H1 (cell line): ENCODE measurements around the gene EEF2K. TPM values are rescaled to one million over a fixed set of nuclear protein-coding genes. Genes with fewer than 3 reads are reported as not detected.

Experiments used
- ASH2L ChIP-seq: fragments of 200-600, 300-600 bp; sonication (generic); IDR thresholded peaks from one replicate; pipeline ENCODE4 v1.7.1; 2017; ENCODE audit warnings: low read length
- BRCA1 ChIP-seq: IDR thresholded peaks from 2 replicates; pipeline ENCODE4 v1.6.1; 2012; ENCODE audit warnings: low read depth, low read length, improper control_type of control experiment
- POLR2AphosphoS5 ChIP-seq: IDR thresholded peaks from 2 replicates; pipeline ENCODE4 v1.6.1; 2011; ENCODE audit warnings: low read depth, low read length
- RNF2 ChIP-seq: fragments of 200-900, 300-1000 bp; sonication (generic); IDR thresholded peaks from 2 replicates; pipeline ENCODE4 v1.7.1; 2016; ENCODE audit warnings: borderline replicate concordance, low read depth, mild to moderate bottlenecking, antibody characterized with exemption, low read length; ENCODE audit not compliant: poor library complexity, severe bottlenecking; ENCODE audit errors: missing control alignments
- SP1 ChIP-seq: IDR thresholded peaks from 2 replicates; pipeline ENCODE4 v1.6.1; 2011; ENCODE audit warnings: low read depth, low read length
- polyA plus RNA-seq, 7 experiments: library from polyadenylated mRNA; depleted of rRNA in 3 of 7; stranded (reverse) in 5 of 7; unstranded in 2 of 7; fragments of >200 nt in 5 of 7; fragments of 200-250 nt in 2 of 7; gene quantifications; 1 replicate in 5 of 7; 2 replicates in 1 of 7; 4 replicates in 1 of 7; pipeline versions ENCODE4 v1.2.1 to v1.2.3, GENCODE V29; 2011 to 2013; ENCODE audit warnings: missing spikeins in 2 of 7, mixed read lengths in 2 of 7
- total RNA-seq: library from RNA; stranded (reverse); fragmentation: NEBNext Ultra II Directional; extraction: Animal tissue kit (Norgen Biotek cat#: 25700); gene quantifications from 2 replicates; pipeline ENCODE4 v1.2.1, GENCODE V29; 2021
- TF ChIP-seq, protein P1 (sequence below): fragments of 300-600 bp; sonication (generic); IDR thresholded peaks from 2 replicates; pipeline ENCODE4 v1.7.1; 2012; ENCODE audit warnings: low read length, moderate library complexity, mild to moderate bottlenecking, inconsistent platforms; ENCODE audit not compliant: insufficient replicate concordance
- TF ChIP-seq, protein P2 (sequence below): IDR thresholded peaks from 2 replicates; pipeline ENCODE4 v1.6.1; 2011; ENCODE audit warnings: low read length, improper control_type of control experiment
- TF ChIP-seq, protein P3 (sequence below): IDR thresholded peaks from 2 replicates; pipeline ENCODE4 v1.6.1; 2012; ENCODE audit warnings: inconsistent platforms

EEF2K gene
- total and polyA plus RNA-seq, 2 of the 8 experiments (the other 6 are each of a cell fraction or from before 2014, with no cell fraction given): 14.9 to 30.2 TPM

DNA sequence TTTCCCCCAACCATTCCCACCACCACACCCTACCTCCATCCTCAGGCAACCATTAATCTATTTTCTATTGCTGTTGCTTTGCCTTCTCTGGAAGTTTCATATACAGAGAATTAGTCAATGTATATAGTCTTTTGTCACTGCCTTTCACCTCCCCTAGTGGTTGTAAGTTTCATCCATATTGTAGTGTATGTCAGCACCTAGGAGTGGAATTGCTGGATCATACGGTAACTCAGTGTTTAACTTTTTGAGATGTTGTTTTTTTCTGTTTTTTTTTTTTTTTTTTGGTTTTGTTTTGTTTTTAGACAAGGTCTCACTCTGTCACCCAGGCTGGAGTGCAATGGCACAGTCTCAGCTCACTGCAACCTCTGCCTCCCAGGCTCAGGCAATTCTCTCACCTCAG lies 16.9 kb downstream of the EEF2K start (continued):
- TF ChIP-seq, protein P1, sequence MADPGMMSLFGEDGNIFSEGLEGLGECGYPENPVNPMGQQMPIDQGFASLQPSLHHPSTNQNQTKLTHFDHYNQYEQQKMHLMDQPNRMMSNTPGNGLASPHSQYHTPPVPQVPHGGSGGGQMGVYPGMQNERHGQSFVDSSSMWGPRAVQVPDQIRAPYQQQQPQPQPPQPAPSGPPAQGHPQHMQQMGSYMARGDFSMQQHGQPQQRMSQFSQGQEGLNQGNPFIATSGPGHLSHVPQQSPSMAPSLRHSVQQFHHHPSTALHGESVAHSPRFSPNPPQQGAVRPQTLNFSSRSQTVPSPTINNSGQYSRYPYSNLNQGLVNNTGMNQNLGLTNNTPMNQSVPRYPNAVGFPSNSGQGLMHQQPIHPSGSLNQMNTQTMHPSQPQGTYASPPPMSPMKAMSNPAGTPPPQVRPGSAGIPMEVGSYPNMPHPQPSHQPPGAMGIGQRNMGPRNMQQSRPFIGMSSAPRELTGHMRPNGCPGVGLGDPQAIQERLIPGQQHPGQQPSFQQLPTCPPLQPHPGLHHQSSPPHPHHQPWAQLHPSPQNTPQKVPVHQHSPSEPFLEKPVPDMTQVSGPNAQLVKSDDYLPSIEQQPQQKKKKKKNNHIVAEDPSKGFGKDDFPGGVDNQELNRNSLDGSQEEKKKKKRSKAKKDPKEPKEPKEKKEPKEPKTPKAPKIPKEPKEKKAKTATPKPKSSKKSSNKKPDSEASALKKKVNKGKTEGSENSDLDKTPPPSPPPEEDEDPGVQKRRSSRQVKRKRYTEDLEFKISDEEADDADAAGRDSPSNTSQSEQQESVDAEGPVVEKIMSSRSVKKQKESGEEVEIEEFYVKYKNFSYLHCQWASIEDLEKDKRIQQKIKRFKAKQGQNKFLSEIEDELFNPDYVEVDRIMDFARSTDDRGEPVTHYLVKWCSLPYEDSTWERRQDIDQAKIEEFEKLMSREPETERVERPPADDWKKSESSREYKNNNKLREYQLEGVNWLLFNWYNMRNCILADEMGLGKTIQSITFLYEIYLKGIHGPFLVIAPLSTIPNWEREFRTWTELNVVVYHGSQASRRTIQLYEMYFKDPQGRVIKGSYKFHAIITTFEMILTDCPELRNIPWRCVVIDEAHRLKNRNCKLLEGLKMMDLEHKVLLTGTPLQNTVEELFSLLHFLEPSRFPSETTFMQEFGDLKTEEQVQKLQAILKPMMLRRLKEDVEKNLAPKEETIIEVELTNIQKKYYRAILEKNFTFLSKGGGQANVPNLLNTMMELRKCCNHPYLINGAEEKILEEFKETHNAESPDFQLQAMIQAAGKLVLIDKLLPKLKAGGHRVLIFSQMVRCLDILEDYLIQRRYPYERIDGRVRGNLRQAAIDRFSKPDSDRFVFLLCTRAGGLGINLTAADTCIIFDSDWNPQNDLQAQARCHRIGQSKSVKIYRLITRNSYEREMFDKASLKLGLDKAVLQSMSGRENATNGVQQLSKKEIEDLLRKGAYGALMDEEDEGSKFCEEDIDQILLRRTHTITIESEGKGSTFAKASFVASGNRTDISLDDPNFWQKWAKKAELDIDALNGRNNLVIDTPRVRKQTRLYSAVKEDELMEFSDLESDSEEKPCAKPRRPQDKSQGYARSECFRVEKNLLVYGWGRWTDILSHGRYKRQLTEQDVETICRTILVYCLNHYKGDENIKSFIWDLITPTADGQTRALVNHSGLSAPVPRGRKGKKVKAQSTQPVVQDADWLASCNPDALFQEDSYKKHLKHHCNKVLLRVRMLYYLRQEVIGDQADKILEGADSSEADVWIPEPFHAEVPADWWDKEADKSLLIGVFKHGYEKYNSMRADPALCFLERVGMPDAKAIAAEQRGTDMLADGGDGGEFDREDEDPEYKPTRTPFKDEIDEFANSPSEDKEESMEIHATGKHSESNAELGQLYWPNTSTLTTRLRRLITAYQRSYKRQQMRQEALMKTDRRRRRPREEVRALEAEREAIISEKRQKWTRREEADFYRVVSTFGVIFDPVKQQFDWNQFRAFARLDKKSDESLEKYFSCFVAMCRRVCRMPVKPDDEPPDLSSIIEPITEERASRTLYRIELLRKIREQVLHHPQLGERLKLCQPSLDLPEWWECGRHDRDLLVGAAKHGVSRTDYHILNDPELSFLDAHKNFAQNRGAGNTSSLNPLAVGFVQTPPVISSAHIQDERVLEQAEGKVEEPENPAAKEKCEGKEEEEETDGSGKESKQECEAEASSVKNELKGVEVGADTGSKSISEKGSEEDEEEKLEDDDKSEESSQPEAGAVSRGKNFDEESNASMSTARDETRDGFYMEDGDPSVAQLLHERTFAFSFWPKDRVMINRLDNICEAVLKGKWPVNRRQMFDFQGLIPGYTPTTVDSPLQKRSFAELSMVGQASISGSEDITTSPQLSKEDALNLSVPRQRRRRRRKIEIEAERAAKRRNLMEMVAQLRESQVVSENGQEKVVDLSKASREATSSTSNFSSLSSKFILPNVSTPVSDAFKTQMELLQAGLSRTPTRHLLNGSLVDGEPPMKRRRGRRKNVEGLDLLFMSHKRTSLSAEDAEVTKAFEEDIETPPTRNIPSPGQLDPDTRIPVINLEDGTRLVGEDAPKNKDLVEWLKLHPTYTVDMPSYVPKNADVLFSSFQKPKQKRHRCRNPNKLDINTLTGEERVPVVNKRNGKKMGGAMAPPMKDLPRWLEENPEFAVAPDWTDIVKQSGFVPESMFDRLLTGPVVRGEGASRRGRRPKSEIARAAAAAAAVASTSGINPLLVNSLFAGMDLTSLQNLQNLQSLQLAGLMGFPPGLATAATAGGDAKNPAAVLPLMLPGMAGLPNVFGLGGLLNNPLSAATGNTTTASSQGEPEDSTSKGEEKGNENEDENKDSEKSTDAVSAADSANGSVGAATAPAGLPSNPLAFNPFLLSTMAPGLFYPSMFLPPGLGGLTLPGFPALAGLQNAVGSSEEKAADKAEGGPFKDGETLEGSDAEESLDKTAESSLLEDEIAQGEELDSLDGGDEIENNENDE: no peak
- TF ChIP-seq, protein P2, sequence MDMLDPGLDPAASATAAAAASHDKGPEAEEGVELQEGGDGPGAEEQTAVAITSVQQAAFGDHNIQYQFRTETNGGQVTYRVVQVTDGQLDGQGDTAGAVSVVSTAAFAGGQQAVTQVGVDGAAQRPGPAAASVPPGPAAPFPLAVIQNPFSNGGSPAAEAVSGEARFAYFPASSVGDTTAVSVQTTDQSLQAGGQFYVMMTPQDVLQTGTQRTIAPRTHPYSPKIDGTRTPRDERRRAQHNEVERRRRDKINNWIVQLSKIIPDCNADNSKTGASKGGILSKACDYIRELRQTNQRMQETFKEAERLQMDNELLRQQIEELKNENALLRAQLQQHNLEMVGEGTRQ: no peak
- no peak for TF ChIP-seq BRCA1
- no peak for TF ChIP-seq SP1
- TF ChIP-seq ASH2L: no peak
- TF ChIP-seq RNF2: no peak
- TF ChIP-seq, protein P3, sequence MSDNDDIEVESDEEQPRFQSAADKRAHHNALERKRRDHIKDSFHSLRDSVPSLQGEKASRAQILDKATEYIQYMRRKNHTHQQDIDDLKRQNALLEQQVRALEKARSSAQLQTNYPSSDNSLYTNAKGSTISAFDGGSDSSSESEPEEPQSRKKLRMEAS: no peak
- TF ChIP-seq POLR2AphosphoS5: no peak
- TF ChIP-seq, all 59 proteins: peak for 0
